Retinal pigment epithelial cell (primary cell): ENCODE measurements around the gene SRP72.

Experiments
- DNase-seq: peaks from one replicate; pipeline ENCODE4 v3.0.0-alpha.2; 2010; ENCODE audit warnings: low read depth
- H3K4me3 ChIP-seq: 2 replicates; pipeline ENCODE4 v1.5.1; 2011; ENCODE audit warnings: mild to moderate bottlenecking, low read length, control low read depth, moderate library complexity
- TF ChIP-seq, protein P1 (sequence below): conservative IDR thresholded peaks from 2 replicates; pipeline ENCODE4 v1.5.1; 2011; ENCODE audit warnings: low read depth, low read length, control low read depth, inconsistent platforms

SRP72 gene

GRCh38 chr4:56480691-56481090, 13.3 kb downstream of the SRP72 start:
- DNase-seq: no peak
- TF ChIP-seq, protein P1, sequence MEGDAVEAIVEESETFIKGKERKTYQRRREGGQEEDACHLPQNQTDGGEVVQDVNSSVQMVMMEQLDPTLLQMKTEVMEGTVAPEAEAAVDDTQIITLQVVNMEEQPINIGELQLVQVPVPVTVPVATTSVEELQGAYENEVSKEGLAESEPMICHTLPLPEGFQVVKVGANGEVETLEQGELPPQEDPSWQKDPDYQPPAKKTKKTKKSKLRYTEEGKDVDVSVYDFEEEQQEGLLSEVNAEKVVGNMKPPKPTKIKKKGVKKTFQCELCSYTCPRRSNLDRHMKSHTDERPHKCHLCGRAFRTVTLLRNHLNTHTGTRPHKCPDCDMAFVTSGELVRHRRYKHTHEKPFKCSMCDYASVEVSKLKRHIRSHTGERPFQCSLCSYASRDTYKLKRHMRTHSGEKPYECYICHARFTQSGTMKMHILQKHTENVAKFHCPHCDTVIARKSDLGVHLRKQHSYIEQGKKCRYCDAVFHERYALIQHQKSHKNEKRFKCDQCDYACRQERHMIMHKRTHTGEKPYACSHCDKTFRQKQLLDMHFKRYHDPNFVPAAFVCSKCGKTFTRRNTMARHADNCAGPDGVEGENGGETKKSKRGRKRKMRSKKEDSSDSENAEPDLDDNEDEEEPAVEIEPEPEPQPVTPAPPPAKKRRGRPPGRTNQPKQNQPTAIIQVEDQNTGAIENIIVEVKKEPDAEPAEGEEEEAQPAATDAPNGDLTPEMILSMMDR: no peak
- H3K4me3 ChIP-seq: no peak overlapping the region

GRCh38 chr4:56496241-56496640, 28.8 kb downstream of the SRP72 start:
- TF ChIP-seq, protein P1: no peak
- no peak for DNase-seq
- no peak overlapping the region for H3K4me3 ChIP-seq

DNA sequence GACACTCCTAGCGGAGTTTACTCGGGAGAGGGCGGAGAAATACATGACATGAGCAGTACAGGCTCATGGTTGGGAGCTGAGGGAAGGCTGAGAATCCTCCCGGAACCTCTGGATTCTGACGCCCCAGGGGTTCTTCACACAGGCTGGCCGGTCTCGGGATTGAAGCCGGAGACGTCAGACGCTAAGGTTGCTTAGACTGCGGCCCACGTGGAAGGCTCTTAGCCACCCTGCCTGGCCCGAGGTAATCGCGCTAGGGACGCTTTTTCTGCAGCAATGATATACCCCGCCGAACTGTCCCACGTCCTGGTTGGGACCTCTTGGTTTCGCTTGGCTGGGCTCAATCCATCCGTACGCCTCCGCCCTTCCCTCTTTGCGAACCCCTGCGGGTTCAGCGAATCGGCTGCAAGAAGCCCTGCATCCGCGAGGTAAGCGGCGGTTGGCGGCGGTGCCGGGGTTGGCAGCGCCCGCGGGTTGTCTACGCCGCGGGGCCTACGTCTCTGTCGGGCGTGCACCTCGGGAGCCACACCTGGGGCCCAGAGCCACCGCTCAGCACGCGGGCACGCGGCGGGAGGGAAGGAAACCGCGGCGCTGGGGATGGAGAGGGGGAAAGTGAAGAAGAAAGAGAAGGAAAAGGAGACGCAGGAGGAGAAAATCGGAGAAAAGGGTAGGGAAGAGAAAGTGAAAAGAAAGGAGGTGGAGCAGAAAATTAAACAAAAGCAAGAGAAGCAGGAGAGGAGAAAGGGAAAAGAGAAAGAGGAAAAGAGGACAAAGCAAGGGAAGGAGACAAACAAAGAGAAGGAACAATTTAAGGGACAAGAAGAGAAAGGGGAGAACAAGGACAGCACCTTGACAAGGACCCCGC, 38.1 kb downstream of the SRP72 start, which contains the start of gene ARL9:
ARL9 (plus strand) TSS at position 523 of the 862 bp plus-strand sequence; CDS start at position 595, 72 bp downstream.
- TF ChIP-seq, protein P1: no peak
- H3K4me3 ChIP-seq: peak within 1 kb of the TSS; percentile 63
- no peak for DNase-seq

DNA sequence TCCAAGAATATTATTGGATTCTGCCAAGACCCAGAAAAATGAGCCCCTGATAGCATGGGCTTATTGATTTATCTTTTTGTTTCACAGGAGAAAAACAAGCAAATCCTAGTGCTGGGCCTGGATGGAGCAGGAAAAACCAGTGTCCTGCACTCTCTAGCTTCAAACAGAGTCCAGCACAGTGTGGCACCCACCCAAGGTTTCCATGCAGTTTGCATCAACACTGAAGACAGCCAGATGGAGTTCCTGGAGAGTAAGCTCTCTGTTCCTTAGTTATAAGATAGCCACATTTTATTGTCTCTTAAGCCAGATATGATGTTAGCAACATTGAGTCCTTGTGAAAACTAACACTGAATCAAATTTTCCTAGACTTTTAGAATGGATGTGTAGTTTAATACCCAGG, 43.7 kb downstream of the SRP72 start:
- TF ChIP-seq, protein P1: no peak
- DNase-seq: no peak
- no peak overlapping the region for H3K4me3 ChIP-seq

- no peak overlapping the region for H3K4me3 ChIP-seq
- DNase-seq: no peak
- TF ChIP-seq, protein P1: no peak
These were observed 44.7 kb downstream of the SRP72 start for GRCh38 chr4:56512166-56512565.

DNA sequence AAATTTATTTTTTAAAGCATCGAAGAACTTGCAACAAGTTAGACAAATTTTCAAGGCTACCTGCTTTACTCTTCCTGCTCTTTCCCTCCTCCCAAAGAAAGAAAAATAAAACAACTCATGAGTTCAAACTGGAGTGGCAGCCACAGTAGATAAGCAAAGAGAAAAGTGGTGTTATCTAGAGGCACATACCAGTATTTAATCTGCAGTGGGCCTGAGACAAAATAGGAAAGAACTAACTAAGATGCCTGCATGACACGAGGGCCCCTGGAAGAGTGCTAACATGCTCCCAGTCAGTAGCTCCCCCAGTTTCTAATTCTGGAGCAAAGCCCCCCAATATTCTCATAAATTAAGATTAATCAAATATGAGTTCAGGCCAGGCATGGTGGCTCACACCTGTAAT, 46.1 kb downstream of the SRP72 start:
- no peak for DNase-seq
- TF ChIP-seq, protein P1: no peak
- no peak overlapping the region for H3K4me3 ChIP-seq
